Caki2 (cell line): ENCODE data around the gene RDH13. TPM values are rescaled to one million over a fixed set of nuclear protein-coding genes. Genes with fewer than 3 reads are reported as not detected.
"Not testable (repeated sequence)": the region's sequence is repeated elsewhere in the genome, so short reads cannot be mapped to it uniquely, and the experiment has no call there.

Experiments used
- DNase-seq: peaks from one replicate; pipeline ENCODE4 v3.0.0-alpha.2; 2015; ENCODE audit warnings: low read depth
- in situ Hi-C: cut with HindIII; loops from 2 replicates; pipeline ENCODE4 v1.10.0; 2016; ENCODE audit warnings: low sequenced_read_pairs, low pct_unique_long_range_greater_than_20kb, mixed read lengths
- total RNA-seq: library from RNA; depleted of rRNA; stranded (reverse); fragments of >200 nt; shearing (Covaris generic); gene quantifications from 2 replicates; pipeline ENCODE4 v1.2.3, GENCODE V29; 2014; ENCODE audit warnings: low replicate concordance

RDH13 gene
- total RNA-seq, 1 experiment from 2014 or later = 62.1 TPM

DNA sequence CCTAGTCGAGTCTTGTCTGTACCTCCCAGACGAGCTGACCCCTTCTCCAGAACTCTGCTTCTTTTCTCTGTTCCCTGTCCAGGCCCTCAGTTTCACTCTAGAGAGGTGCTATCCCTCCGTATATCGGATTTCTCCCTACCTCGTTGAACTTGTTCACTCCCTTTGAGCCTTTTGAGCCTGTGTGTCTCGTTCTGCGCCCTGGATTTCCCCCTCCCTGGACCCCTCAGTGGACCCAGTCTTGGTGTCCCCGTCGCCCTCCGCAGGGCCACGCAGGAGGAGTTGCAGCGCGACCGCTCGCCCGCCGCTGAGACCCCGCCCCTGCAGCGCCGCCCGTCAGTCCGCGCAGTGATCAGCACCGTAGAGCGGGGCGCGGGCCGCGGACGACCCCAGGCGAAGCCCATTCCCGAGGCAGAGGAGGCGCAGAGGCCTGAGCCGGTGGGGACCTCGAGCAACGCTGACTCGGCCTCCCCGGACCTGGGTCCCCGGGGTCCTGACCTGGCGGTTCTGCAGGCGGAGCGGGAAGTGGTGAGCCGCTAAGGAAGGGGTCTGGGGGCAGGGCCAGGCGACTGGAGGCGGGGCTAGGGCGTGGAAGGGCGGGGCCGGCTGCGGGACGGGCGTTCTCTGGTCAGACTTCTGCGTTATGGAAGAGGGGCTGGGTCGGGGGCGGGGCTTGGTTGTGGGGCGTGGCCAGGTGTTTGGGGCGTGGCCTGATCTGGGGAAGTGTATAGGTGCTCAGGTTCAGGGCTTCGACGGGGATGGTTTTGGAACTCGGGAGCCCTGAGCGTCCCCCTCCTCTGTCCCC, 18.2 kb upstream of the RDH13 start:
- in situ Hi-C loops = no loop called here
- peak; percentile 83 for DNase-seq

DNA sequence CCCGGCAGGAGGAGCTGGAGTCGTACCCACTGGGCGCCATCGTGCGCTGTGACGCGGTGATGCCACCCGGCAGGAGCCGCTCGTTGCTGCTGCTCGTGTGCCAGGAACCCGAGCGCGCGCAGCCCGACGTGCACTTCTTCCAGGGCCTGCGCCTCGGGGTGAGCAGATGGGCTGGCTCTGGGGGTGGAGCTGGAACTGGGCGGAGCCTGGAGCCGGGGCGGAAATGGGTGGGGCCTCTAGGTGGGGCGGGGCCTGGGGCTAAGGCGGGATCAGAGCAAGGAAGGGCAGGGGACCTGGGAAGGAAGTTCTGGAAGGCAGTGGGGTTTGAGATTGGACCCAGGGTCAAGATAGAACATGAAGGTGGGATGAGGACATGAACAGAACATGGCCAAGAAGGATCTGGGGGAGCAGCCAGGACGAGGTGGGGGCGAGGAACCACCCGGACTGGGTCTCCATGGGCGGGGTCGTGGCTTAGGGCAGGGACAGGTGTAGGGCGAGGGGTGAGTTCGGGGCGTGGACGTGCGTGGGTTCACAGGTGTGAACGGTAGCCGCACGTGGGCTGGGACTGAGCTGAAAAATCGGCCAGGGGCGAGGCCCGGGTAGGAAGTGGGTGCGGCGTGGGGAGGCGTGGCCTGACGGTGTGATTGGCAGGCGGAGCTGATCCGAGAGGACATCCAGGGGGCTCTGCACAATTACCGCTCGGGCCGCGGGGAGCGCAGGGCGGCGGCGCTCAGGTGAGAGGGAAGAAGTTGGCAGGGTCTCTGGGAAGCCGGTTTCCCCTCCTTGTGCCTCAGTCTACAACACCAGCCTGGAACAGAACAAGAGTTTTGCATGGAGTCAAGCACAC, 17.4 kb upstream of the RDH13 start:
- in situ Hi-C loops = no loop called here
- DNase-seq = peak; percentile 75

DNA sequence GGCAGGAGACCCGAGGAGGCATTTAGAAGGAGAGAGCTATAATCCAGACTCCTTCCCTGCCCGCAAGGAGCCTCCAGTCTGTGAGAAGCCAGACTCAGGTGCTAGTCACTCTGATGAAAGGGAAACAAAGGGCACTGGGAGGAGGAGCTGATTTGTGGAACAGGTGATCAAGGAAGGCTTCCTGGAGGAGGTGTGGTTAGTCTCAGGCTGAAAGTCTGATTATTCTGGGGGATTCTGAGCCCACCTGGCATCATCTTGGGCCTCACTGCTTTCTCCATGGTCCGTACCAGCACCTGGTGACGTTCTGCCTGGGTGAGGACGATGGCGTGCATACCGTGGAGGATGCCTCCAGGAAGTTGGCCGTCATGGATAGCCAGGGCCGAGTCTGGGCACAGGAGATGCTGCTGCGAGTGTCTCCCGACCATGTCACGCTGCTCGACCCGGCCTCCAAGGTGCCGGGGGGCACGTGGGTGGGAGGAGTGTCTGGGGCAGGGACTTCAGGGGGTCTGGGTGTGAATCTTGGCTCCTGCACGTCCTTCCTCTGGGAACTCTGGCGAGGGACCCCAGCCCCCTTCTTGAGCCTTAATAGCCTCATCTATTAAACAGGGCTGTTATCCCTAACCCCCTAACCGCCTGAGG, 16.6 kb upstream of the RDH13 start:
- in situ Hi-C loops = no loop called here
- DNase-seq = no peak

DNA sequence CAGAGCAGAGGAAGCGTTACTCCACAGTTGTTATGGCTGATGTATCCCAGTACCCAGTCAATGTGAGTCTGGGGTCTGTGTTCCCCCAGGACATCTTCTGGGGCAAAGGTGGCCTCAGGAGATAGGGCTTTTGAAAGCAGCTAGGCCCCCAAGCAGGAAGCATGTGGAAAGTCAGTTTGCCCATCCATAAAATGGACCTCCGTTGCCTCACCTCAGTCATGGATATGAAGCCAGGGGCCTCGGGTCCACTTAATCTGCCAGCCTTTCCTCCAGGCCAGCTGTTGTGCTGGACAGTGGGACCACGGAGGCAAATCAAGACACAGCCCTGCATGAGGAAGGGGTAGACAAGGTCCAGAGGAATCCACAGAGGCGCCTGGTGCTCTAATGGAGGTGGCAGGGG, 16.0 kb upstream of the RDH13 start:
- in situ Hi-C loops = no loop called here
- no peak for DNase-seq

DNA sequence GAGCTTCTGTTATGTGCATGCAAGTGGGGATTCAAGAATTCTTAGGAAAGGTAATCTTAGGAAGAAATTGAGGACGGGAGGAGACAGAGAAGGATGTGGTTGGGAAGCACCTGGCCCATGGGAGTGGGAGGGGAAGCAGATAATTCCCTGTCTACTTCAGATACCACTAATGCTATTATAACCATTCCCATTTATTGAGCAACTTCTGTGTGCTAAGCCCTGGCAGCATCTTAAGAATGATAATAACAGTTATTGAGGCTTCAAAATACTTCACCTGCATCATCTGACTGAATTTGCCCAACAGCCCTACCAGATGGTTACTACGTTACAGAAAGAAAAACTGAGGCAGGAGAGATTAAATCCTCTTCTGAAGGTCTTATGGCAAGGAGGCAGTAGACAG, 14.2 kb upstream of the RDH13 start:
- in situ Hi-C loops = no loop called here

DNA sequence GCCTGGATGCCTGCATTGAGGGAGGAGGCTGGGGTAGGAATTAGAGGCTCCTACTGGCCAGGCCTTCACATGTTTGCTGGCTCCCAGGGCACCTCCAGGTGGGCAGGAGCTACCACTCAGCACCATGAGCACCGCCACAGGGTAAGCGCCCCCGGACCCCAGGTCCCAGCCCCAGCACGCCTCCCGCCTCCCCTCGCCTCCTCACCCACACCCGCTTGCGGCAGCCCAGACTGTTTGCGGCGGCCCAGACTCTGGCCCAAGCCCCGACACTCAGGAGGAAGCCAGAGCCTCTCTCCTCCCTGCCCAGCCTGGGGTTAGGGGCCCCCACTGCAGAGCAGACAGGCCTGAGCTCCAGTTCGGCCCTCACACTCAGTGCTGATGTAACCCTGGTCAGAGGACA, 13.4 kb upstream of the RDH13 start:
- no peak for DNase-seq
- in situ Hi-C loops = no loop called here

More for the DNA sequence above, 14.2 kb upstream of the RDH13 start:
- DNase-seq = no peak

DNA sequence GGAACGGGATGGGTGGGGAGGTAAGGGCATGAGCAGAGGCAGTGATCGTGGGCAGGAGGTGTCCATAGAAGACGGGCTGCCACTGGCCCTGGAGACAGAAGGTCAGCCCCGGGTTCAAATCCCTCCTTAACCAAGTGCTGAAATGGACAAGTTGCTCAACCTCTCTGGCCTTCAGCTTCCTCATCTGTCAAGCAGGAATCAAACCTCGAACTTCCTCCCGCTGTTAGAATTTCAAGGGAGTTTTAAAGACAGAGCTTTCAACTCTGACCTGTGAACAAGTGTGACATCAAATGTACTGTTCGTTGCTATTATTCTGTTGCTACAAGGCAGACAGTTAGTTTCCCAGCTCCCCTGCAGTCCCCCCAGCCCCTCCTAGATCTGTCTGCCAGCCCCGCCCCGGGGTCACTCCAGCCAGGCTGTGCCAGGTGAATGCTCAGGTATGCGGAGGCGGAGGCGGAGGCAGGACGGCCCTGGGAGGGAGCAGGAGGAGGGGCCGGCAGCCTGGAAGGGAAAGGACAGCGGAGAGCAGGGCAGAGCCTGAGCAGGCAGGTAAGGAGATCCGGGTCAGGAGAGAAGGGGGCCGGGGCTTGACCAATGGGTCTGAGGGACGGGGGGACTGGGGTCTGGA, 12.5 kb upstream of the RDH13 start, which contains the start of gene EPS8L1:
Gene EPS8L1, plus strand, starts transcription at position 499 of the 628 bp plus-strand sequence. CDS start 576 bp downstream, outside the sequence.
- no peak for DNase-seq
- in situ Hi-C loops = no loop called here

DNA sequence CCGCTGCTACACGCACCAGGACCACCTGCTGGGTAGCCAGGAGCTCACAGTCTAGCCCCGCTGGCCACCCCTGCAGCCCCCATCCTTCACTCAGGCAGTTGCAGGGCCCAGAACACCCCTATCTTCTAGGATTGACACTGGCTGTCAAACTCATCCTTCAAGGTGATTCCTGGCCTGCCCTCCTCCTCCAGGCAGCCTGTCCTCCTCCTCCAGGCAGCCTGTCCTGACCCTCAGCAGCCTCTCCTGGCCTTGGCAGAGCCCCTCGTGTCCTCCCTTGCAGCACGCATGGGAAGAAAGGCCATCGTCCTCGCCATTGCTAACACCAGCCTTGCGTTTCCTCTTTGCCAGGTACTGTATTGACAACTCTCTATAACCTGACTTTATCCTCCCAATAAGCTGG, 9.0 kb upstream of the RDH13 start:
- no peak for DNase-seq
- in situ Hi-C loops = no loop called here

DNA sequence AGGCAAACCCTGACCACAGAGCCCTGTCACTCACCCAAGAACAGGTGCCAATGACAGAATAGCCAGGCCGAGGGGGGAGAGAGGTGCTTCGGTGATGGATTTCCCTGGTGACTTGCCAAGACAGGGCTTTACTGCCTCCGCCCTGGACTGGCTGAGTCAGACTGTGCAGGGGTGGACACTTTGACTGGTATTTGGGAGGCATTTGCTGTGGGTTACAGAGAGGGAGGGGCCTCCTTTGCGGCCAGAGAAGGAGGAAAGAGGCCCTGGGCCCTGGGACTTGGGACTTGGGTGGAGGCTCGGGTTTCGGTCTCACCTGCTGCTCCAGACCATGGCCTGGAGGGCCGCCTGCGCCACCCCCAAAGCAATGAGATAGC, 8.2 kb upstream of the RDH13 start:
- peak; percentile 82 for DNase-seq
- in situ Hi-C loops = no loop called here

DNA sequence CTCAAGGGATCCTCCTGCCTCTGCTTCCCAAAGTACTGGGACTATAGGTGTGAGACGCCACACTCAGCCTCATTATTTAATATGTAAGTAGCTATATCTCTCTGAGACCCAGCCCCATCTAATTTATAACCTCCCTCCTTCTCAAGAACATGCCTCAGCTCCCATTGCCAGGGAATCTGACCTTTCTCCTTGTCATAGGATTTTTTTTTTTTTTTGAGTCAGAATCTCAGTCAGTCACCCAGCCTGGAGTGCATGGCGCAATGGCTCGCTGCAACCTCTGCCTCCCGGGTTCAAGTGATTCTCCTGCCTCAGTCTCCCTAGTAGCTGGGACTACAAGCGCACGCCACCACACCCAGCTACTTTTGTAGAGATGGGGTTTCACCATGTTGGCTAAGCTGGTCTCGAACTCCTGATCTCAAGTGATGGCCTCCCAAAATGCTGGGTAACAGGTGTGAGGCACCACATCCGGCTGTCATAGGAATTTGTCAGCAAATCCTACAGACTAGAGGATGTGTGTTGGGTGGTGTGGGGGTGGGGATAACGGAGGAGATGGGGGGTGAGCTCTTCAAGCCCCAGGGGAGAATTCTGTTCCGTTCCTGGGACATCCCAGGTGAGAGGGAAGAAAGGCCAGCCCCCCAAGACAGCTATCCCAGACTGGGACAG, 7.6 kb upstream of the RDH13 start:
- in situ Hi-C loops = no loop called here
- no peak for DNase-seq

DNA sequence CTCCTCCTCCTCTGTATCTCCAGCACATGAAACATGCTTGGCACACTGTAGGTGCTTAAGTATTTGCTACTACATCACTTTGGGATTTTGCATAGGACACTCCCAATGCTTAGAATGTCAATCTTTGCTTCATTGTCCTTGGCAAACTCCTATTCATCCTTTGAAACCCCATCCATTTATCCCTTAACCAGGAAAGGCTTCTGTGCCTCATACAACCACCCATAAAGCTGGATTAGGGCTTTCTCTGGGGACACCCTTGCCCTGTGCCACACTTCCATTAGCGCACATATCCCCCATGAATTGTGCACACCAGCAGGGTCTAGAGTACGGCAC, 6.9 kb upstream of the RDH13 start:
- in situ Hi-C loops = no loop called here
- DNase-seq = no peak

DNA sequence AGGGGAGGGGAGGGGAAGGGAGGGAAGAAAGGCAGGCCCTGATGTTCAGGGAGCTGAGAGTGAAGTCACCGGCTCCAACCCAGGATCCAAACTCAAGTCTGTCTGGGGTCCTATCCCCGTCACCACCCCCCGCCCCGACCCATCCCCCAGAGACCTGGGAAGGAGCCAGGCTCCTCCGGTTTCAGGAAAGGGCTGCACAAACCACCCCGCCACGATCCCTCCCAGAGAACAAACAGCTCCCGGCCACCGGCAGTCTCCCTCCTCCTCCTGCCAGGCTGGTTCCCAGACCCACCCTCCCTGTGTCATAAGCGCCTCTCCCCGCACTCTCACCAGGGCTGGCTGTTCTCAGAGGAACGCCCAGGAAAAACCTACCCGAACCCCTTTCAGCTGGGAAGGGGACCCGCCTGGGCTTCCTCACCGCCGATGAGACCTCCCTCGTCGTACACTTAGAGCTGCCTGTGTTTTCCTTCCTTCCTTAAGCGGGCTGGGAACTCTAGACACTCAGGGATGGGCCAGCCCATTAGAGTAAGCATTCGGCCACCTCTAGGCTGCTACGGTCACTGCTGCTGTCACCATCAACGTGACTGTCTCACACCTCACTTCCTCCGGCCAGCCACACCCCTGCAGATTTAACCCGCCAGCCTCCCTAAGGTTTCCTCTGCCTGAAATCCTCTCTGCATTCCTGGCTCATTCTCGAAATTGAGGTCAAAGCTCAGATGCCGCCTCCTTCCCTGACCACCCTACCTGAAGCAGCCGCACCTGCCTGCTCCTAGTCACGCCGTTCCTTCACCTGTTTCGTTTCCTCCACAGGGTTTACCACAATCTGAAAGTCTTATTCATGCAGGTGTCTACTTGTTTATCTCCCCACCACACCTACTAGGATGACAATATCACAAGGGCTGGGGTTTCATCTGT, 6.3 kb upstream of the RDH13 start:
- peak; percentile 81 for DNase-seq
- in situ Hi-C loops = no loop called here

DNA sequence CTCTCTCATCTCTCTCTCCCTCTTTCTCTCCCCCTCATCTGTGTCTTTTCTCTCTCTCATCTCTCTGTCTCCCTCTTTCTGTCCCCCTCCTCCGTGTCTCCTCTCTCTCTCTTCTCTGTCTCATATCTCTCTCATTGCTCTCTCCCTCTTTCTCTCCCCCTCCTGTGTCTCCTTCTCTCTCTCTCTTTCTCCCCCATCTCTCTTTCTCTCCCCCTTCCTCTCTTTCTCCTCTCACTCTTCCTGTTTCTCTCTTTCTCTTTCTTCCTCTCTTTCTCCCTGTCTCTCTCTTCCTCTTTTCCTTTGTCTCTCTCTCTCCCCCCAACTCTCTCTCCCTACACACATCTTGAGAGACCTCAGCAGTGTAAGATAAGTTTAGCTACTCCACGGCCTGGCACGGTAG, 4.9 kb upstream of the RDH13 start:
- in situ Hi-C loops = no loop called here
- DNase-seq = no peak

DNA sequence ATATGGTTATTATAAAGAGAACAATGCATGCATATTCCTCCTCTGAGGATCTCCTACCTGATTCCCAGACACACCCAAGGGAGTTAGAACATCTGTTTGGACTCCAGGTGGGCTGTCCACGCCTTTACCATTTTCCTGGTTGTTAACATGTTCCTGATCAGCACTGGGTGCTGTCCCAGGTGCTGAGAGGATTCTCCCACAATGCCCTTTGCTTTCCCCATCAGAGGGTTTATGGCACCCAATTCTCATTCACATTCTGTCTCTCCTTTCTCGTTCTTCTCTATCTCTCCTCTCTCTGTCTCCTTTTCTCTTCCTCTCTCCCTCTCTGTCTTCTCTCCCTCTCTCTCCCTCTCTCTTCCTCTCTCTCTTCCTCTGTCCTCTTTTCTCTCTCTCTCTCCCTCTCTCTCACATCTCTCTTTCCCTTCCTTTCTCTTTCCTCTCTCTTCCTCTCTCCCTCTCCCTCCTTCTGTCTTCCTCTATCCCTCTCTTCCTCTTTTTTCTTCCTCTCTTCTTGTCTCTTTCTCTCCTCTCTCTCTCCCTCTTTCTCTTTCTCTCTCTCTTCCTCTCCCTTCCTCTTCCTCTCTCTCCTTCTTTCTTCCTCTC, 3.3 kb upstream of the RDH13 start:
- in situ Hi-C loops = no loop called here

DNA sequence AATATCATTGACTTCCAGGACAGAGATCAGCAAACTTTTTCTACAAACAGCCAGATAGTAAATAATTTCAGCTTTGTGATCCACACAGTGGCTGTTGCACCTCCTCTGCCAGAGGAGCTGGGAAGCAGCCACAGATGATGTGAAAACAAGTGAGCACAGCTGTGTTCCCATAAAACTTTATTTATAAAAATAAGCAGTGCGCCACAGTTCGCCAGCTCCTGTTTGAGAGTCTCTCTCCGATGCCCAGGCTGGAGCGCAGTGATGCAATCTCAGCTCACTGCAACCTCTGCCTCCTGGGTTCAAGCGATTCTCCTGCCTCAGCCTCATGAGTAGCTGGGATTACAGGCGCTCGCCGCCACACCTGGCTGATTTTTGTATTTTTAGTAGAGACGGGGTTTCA, 2.6 kb upstream of the RDH13 start:
- DNase-seq, in situ Hi-C loops: not testable (repeated sequence)

More for the DNA sequence above, 3.3 kb upstream of the RDH13 start:
- no peak for DNase-seq

DNA sequence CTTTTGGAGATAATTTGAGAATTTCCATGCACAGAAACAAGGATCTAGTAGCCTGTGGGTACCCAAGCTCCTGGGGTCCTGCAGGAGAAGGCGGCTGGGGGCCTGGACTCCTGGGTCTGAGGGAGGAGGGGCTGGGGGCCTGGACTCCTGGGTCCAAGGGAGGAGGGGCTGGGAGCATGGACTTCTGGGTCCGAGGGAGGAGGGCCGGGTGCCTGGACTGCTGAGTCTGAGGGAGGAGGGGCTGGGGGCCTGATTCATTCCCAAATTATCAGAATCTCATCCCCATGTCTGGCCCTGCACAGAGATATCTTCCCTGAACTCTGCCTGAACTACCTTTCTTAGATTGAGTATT, 520 bp upstream of the RDH13 start:
- DNase-seq = no peak
- in situ Hi-C loops = no loop called here

DNA sequence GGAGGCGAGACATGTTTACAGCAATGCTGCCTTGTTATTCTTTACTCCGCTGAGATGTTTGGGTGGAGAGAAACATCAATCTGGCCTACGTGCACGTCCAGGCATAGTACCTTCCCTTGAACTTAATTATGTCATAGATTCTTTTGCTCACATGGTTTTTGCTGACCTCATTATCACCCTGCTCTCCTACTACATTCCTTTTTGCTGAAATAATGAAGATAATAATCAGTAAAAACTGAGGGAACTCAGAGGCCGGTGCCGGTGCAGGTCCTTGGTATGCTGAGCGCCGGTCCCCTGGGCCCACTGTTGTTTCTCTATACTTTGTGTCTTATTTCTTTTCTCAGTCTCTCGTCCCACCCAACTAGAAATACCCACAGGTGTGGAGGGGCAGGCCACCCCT, 2.7 kb downstream of the RDH13 start:
- in situ Hi-C loops = not testable (repeated sequence)
- DNase-seq = peak; percentile 75
